Mesangial cell (primary cell): ENCODE data around the gene KIR2DL1. TPM values are rescaled to one million over a fixed set of nuclear protein-coding genes. Genes with fewer than 3 reads are reported as not detected.

Source experiments
- total RNA-seq: library from RNA; depleted of rRNA; stranded (reverse); fragments of >200 nt; gene quantifications from 2 replicates; pipeline ENCODE4 v1.2.3, GENCODE V29; 2015

The KIR2DL1 gene
- not detected in 2 replicates for total RNA-seq

DNA sequence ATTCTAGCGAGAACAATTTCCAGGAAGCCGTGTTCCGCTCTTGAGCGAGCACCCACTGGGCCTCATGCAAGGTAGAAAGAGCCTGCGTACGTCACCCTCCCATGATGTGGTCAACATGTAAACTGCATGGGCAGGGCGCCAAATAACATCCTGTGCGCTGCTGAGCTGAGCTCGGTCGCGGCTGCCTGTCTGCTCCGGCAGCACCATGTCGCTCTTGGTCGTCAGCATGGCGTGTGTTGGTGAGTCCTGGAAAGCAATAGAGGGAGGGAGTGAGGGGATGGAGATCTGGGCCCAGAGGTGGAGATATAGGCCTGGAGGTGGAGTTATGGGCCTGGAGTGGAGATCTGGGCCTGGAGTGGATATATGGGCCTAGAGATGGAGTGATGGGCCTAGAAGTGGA, at the start of gene KIR2DL1:
KIR2DL1 (plus strand) TSS at position 148 of the 400 bp plus-strand sequence; CDS start at position 206, 58 bp downstream.

DNA sequence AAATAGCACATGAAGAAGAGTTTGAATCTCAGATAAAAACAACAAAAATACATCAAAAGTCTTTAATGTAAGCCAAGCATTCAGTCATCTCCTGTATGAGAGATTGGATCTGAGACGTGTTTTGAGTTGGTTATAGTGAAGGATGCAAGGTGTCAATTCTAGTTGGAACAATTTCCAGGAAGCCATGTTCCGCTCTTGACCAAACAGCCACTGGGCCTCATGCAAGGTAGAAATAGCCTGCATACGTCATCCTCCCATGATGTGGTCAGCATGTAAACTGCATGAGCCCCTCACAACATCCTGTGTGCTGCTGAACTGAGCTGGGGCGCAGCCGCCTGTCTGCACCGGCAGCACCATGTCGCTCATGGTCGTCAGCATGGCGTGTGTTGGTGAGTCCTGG, 45.5 kb upstream of the KIR2DL1 start, which contains the start of gene KIR3DL3:
KIR3DL3 (plus strand) TSS at position 301 of the 400 bp plus-strand sequence; CDS start at position 356, 55 bp downstream.

DNA sequence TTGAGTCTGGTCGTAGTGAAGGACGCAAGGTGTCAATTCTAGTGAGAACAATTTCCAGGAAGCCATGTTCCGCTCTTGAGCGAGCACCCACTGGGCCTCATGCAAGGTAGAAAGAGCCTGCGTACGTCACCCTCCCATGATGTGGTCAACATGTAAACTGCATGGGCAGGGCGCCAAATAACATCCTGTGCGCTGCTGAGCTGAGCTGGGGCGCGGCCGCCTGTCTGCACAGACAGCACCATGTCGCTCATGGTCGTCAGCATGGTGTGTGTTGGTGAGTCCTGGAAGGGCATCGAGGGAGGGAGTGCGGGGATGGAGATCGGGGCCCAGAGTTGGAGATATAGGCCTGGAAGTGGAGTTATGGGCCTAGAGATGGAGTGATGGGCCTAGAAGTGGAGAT, 31.3 kb upstream of the KIR2DL1 start, which contains the start of gene KIR2DL3:
KIR2DL3 (plus strand) TSS at position 208 of the 400 bp plus-strand sequence; CDS start at position 241, 33 bp downstream.

DNA sequence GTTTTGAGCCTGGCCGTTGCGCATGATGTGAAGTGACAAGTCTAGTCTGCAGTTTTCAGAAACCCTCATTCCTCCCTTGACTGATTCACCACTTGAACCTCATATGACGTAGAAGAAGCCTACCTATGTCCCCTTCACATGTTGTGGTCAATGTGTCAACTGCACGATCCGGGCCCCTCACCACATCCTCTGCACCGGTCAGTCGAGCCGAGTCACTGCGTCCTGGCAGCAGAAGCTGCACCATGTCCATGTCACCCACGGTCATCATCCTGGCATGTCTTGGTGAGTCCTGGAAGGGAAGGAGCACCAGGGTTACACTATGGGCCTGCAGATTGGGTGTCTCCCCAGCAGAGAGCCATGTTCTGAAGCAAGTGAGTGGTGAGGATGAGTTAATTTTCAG, 33.8 kb downstream of the KIR2DL1 start, which contains the start of gene KIR2DL4:
KIR2DL4 (plus strand) TSS at position 201 of the 400 bp plus-strand sequence; CDS start at position 243, 42 bp downstream.

DNA sequence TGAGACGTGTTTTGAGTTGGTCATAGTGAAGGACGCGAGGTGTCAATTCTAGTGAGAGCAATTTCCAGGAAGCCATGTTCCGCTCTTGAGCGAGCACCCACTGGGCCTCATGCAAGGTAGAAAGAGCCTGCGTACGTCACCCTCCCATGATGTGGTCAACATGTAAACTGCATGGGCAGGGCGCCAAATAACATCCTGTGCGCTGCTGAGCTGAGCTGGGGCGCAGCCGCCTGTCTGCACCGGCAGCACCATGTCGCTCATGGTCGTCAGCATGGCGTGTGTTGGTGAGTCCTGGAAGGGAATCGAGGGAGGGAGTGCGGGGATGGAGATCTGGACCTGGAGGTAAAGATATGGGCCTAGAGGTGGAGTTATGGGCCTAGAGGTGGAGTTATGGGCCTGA, 46.7 kb downstream of the KIR2DL1 start, which contains the start of gene KIR3DL1:
KIR3DL1 (plus strand) TSS at position 218 of the 400 bp plus-strand sequence.

DNA sequence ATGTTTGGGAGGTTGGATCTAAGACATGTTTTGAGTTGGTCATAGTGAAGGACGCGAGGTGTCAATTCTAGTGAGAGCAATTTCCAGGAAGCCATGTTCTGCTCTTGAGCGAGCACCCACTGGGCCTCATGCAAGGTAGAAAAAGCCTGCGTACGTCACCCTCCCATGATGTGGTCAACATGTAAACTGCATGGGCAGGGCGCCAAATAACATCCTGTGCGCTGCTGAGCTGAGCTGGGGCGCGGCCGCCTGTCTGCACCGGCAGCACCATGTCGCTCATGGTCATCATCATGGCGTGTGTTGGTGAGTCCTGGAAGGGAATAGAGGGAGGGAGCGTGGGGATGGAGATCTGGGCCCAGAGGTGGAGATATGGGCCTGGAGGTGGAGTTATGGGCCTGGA, 62.9 kb downstream of the KIR2DL1 start, which contains the start of gene KIR2DS4:
KIR2DS4 (plus strand) TSS at position 181 of the 400 bp plus-strand sequence.

Other genes with a start within 250 kb of the KIR2DL1 start
- gene LILRA2, start 196.0 kb upstream of the KIR2DL1 start, total RNA-seq, result not detected in 2 replicates
- not detected in 2 replicates for gene LILRA1, start 176.2 kb upstream of the KIR2DL1 start, total RNA-seq
- not detected in 2 replicates for gene LILRB1, start 139.3 kb upstream of the KIR2DL1 start, total RNA-seq
- gene LILRB4, start 106.8 kb upstream of the KIR2DL1 start, total RNA-seq, result not detected in 2 replicates
- not detected in 2 replicates for gene KIR3DL3, start 45.4 kb upstream of the KIR2DL1 start, total RNA-seq
- gene KIR2DL3, start 31.3 kb upstream of the KIR2DL1 start, total RNA-seq, result not detected in 2 replicates
- gene KIR2DL4, start 33.8 kb downstream of the KIR2DL1 start, total RNA-seq, result not detected in 2 replicates
- gene KIR3DL1, start 46.7 kb downstream of the KIR2DL1 start, total RNA-seq, result not detected in 2 replicates
- gene KIR2DS4, start 62.9 kb downstream of the KIR2DL1 start, total RNA-seq, result not detected in 2 replicates
- not detected in 2 replicates for gene KIR3DL2, start 80.7 kb downstream of the KIR2DL1 start, total RNA-seq
- not detected in 2 replicates for gene FCAR, start 104.4 kb downstream of the KIR2DL1 start, total RNA-seq
- gene NCR1, start 136.4 kb downstream of the KIR2DL1 start, total RNA-seq, result not detected in 2 replicates
- gene NLRP7, start 177.7 kb downstream of the KIR2DL1 start, total RNA-seq, result not detected in 2 replicates
- 22.8 and 28.8 TPM in 2 replicates for gene NLRP2, start 196.6 kb downstream of the KIR2DL1 start, total RNA-seq